Left renal cortex interstitium (tissue), 4 donors: Measurements from ENCODE around the gene TBC1D7. TPM values are rescaled to one million over a fixed set of nuclear protein-coding genes. Genes with fewer than 3 reads are reported as not detected.

ENCODE experiments used
- DNase-seq, 4 donors: peaks; one replicate each; pipeline ENCODE4 v3.0.0-alpha.2; 2013; ENCODE audit warnings: low read depth in 4 of 4, low spot score in 2 of 4, missing footprints in 1 of 4
- polyA plus RNA-seq, 4 donors: library from polyadenylated mRNA; unstranded; fragments of 120-200 nt; gene quantifications; one replicate each; pipeline ENCODE4 v1.2.1, GENCODE V29; 2013; ENCODE audit not compliant: insufficient read length in 4 of 4

TBC1D7 gene
- polyA plus RNA-seq, 4 donors: 26.2 to 42.4 (median 38.5) TPM

- no peak for DNase-seq
These were observed 54.2 kb downstream of the TBC1D7 start for GRCh38 chr6:13273931-13274706.

GRCh38 chr6:13273202-13273930 lies 55.0 kb downstream of the TBC1D7 start:
- no peak for DNase-seq

- peak in 2 of 4 donors; percentile 27 to 49 for DNase-seq
These were observed 55.9 kb downstream of the TBC1D7 start for GRCh38 chr6:13272131-13273046.

- no peak for DNase-seq
These were observed 59.3 kb downstream of the TBC1D7 start for GRCh38 chr6:13268913-13269518.

GRCh38 chr6:13267142-13267651 lies 61.1 kb downstream of the TBC1D7 start:
- no peak for DNase-seq

GRCh38 chr6:13263669-13264068 lies 64.7 kb downstream of the TBC1D7 start:
- DNase-seq: no peak

- DNase-seq: no peak
These were observed 65.8 kb downstream of the TBC1D7 start for GRCh38 chr6:13262302-13263230.

- DNase-seq: no peak
These were observed 66.8 kb downstream of the TBC1D7 start for GRCh38 chr6:13261464-13261994.

- DNase-seq: no peak
These were observed 67.5 kb downstream of the TBC1D7 start for GRCh38 chr6:13260831-13261230.

- DNase-seq: no peak
These were observed 68.2 kb downstream of the TBC1D7 start for GRCh38 chr6:13260101-13260598.

GRCh38 chr6:13259393-13259792 lies 68.9 kb downstream of the TBC1D7 start:
- DNase-seq: no peak

- no peak for DNase-seq
These were observed 71.9 kb downstream of the TBC1D7 start for GRCh38 chr6:13256266-13257001.

Other genes starting within 250 kb of the TBC1D7 start
- gene GFOD1, start 159.1 kb upstream of the TBC1D7 start, polyA plus RNA-seq: 1 to 10 TPM; 1.1 to 2.0 (median 1.9) TPM
- 10 to 100 TPM; 17.2 to 24.7 (median 21.7) TPM for gene SIRT5, start 246.1 kb upstream of the TBC1D7 start, polyA plus RNA-seq